GF-D8 (cell line): ENCODE data around the gene HEMK1.
A peak's percentile ranks its signal among the peaks of the same experiment; 100 is the strongest.

Source experiments
- DNase-seq: peaks from one replicate; lab custom pipeline; 2025; lab: John Stamatoyannopoulos, UW

Gene HEMK1

DNA sequence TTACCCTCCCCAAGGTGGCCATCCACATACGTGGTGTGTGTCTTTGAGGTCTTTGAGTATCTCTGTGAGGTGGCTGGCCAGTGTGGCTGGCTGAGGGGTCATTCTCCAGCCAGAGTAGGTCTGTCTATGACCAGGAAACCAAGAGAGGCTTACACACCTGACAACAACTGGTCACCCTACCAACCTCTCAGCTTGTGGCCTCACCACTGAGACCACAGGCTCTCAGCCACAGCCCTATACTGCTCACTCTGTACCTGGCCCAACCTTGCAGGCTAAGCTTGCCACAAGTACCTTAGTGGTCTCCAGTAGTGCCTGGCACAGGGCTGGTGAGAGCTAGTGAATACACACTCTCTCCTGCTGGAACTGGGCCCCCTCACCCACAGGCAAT is 5.1 kb downstream of the HEMK1 start:
- no peak for DNase-seq

- DNase-seq, result no peak
Measured at GRCh38 chr3:50575372-50575771, 6.0 kb downstream of the HEMK1 start.

- DNase-seq, result no peak
Measured at GRCh38 chr3:50577348-50577747, 8.0 kb downstream of the HEMK1 start.

DNA sequence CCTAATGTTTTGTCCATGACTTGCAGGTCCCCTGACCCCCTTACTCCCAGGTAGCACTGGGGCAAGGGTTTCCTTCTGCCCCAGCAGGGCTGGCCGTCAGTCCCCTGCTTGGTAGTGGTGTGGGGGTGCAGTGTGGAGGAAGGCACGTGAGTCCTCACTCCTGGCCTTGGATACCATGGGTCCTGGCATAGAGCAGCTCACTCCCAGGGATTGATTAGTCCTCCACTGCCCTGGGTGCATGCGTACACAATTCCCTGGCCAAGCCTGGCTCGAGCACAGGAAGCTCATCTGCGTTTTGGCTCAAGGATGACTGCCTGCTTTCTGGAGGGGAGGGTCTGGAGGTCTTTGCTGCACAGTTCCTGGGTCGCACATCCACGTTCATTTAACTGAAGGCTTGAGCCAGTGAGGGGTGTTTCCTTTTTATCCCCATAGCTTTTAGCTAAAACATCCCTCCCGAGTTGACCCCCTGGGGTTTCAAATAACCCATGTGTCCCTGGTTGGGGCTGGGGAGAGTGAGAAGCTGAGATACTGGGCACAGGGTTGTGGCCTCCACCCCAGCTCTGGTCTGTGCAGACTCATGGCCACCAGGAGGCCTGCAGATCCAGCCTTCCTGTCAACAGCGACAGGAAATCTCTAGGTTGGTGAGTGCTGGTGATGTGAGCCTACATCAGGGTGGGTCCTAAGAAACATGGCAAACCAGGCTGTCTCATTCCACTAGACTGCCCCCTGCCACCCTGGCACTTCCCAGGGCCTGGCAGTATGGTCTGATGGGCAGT is 11.5 kb downstream of the HEMK1 start:
- DNase-seq, result no peak

GRCh38 chr3:50581459-50581842 is 12.1 kb downstream of the HEMK1 start:
- DNase-seq, result no peak

- no peak for DNase-seq
Measured at GRCh38 chr3:50582083-50582482, 12.8 kb downstream of the HEMK1 start.

- DNase-seq, result no peak
Measured at GRCh38 chr3:50583897-50584296, 14.6 kb downstream of the HEMK1 start.

DNA sequence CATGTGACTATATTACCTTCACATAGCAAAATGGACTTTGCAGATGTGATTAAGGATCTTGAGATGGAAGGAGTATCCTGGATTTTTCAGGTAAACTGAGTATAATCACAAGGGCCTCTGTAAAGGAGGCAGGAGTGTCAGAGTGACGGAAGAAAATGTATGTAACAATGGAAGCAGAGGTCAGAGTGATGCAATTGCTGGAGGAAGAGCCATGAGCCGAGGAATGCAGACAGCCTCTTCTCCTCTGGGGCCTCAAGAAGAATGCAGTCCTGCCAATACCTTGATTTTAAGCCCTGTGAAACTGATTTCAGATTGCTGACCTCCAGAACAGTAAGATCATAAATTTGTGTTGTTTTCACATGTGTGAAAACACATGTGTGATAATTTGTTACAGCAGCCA is 15.1 kb downstream of the HEMK1 start:
- no peak for DNase-seq

GRCh38 chr3:50585919-50586762 is 16.8 kb downstream of the HEMK1 start:
- DNase-seq, result no peak

DNA sequence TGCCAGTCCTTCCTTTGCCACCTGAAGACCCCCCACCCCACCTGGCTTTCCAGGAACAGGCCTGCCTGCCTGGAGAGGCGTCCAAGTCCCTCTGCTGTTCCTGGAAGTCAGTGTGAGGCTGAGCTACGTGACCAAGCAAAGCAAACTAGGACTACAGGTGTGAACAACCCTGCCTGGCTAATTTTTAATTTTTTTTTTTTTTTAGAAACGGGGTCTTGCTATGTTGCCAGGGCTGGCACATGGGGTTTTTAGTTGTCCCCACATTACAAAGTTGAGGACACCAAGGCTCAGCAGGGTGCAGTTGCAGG is 17.4 kb downstream of the HEMK1 start:
- DNase-seq, result no peak

GRCh38 chr3:50587373-50587772 is 18.1 kb downstream of the HEMK1 start:
- DNase-seq, result no peak

DNA sequence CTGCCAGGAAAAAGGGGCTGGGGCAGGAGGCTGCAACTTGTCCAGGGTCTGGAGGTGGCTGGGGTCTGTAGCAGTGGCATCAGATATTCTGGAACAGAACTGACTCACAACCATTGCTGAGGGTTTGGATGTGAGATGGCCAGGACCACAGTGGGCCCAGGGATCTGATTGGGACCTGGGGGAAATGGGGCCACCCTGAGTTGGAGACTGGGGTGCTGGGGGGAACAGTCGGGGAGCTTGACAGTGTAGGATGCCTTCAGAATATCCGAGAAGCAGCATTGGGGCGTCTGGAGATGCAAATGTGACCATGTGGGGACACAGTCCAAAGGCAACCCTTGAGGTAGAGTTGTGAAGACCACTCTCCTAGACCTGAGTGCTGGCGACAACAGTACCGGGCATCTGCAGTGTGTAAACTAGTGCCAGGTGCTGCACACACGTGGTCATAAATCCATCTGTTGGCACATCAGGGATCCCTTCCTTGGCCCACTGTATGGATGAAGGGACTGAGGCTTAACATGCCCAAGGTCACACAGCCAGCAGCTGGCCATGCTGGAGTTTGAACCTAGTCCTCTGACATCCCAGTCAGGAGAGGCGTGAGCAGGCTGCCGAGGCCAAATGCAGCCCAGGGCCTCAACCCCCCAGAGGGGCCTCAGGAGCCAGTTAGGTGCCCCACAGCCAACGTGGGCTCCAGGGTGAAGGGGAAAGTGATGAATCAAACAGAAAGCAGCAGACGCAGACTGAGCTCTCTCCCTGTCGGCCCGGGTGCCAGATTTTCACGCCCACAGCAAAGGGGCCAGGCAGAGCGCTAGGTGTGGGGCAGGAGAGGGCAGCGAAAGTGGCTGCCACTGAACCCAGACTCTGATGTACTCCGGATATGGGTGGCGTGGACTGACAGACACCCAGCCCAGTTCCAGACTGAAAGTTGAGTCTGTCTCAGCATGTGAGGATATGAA is 18.8 kb downstream of the HEMK1 start:
- no peak for DNase-seq

GRCh38 chr3:50588759-50589433 is 19.6 kb downstream of the HEMK1 start:
- no peak for DNase-seq

GRCh38 chr3:50591196-50591741 is 21.9 kb downstream of the HEMK1 start:
- DNase-seq, result no peak

DNA sequence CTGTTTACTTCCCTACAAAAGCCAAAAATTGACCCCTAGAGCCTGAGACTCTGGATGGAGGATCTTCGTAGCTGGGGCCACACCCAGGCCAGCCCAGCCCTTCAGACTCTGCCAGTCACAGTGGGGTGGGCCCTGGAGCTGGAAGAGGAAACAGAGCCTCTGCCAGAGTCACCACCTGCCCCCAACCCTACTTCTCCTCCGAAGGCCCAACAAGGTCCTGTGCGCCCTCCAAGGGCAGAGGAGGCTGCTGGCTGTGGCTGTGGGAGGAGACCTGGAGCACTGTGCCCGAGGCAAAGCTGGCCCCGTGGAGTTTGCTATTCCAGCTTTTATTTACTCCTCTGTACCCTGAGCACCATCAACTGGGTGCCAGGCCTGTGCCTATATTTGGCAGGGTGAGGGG is 23.2 kb downstream of the HEMK1 start:
- peak; percentile 75 for DNase-seq

GRCh38 chr3:50594253-50594785 is 25.0 kb downstream of the HEMK1 start:
- DNase-seq, result no peak

DNA sequence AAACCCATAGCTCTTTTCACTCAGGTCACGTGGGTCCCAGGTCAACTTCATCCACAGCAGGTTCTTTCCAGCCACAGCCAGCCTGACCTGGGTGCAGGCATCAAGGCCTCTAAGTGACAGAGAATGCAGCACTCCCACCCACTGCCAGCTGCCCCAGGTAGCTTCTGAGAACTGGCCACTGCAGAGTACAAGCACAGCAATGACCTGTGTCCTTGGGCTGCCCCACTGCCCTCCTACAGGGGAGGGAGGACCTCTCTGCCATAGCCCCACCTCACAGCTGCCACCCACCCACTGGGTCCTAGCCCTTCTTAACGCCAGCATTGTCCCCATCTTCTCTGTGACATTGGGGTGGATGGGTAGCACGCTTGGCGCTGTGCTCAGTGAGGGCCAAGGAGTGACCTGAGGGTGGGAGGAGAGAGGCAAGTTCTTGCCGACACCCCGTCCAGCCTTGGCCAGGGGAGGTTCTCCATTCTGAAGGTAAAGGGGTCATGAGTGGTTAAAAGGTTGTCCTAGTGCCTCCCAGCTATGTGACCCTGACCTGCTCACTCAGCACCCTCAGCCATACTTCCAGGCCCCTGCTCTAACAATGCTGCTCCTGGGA is 29.9 kb downstream of the HEMK1 start:
- no peak for DNase-seq

DNA sequence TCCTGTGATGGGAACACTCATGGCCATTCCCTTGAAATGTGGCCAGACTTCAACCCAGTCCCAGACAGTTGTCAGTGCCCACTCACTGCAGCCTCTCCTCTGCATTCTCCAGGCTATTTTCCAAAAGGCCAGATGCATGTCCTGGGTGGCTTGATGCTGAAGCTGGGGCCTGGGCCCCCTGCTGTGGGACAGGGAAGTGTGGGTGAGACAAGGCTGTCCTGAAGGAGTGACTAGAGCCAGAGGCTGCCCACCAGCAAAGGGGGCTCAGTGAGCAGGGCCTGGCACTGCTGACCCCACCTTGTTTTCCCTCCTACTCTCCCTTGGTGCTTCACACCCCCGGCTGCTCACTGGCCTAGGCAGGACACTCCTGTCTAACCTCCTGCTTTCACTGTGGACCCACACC is 30.4 kb downstream of the HEMK1 start:
- no peak for DNase-seq

GRCh38 chr3:50600141-50600753 is 30.9 kb downstream of the HEMK1 start:
- peak; percentile 70 for DNase-seq

- peak; percentile 98 for DNase-seq
Measured at GRCh38 chr3:50600841-50601591, 31.7 kb downstream of the HEMK1 start.
